Globus pallidus (tissue), 1 donor: ENCODE results near the gene KRTAP4-11.
"Not testable (repeated sequence)": the region's sequence is repeated elsewhere in the genome, so short reads cannot be mapped to it uniquely, and the experiment has no call there.

Experiments
- DNase-seq: peaks from one replicate; pipeline ENCODE4 v3.0.0-alpha.2; 2015; ENCODE audit warnings: low spot score

The KRTAP4-11 gene

GRCh38 chr17:41117846-41118386, at the start of gene KRTAP4-11:
TSS of gene KRTAP4-11 (minus strand) at chr17:41118373. CDS start at chr17:41118315, 58 bp downstream.
- not testable (repeated sequence) for DNase-seq

- DNase-seq: no peak
Observed at GRCh38 chr17:41167561-41167960, 49.4 kb upstream of the KRTAP4-11 start.

- no peak for DNase-seq
Observed at GRCh38 chr17:41163828-41164227, 45.7 kb upstream of the KRTAP4-11 start.

GRCh38 chr17:41160648-41161047, 42.5 kb upstream of the KRTAP4-11 start, which contains the start of gene KRTAP4-4:
TSS of gene KRTAP4-4 (minus strand) at chr17:41160748. CDS start at chr17:41160691, 57 bp downstream.
- no peak for DNase-seq

- DNase-seq: not testable (repeated sequence)
Observed at GRCh38 chr17:41160190-41160589, 42.0 kb upstream of the KRTAP4-11 start.

- peak; percentile 50 for DNase-seq
Observed at GRCh38 chr17:41153856-41154255, 35.7 kb upstream of the KRTAP4-11 start.

- DNase-seq: no peak
Observed at GRCh38 chr17:41151525-41151924, 33.4 kb upstream of the KRTAP4-11 start.

- no peak for DNase-seq
Observed at GRCh38 chr17:41150026-41150425, 31.9 kb upstream of the KRTAP4-11 start.

GRCh38 chr17:41149652-41149985, 31.4 kb upstream of the KRTAP4-11 start, which contains the start of gene KRTAP4-5:
TSS of gene KRTAP4-5 (minus strand) at chr17:41149825. CDS start at chr17:41149767, 58 bp downstream.
- no peak for DNase-seq

- DNase-seq: not testable (repeated sequence)
Observed at GRCh38 chr17:41148971-41149651, 30.9 kb upstream of the KRTAP4-11 start.

GRCh38 chr17:41147531-41148204, 29.5 kb upstream of the KRTAP4-11 start:
- no peak for DNase-seq

GRCh38 chr17:41145261-41145660, 27.1 kb upstream of the KRTAP4-11 start:
- no peak for DNase-seq

GRCh38 chr17:41144846-41145245, 26.7 kb upstream of the KRTAP4-11 start:
- no peak for DNase-seq

GRCh38 chr17:41141361-41141760, 23.2 kb upstream of the KRTAP4-11 start:
- no peak for DNase-seq

- no peak for DNase-seq
Observed at GRCh38 chr17:41140360-41141131, 22.4 kb upstream of the KRTAP4-11 start, which contains the start of gene KRTAP4-6. TSS of gene KRTAP4-6 (minus strand) at chr17:41140544. CDS start at chr17:41140487, 57 bp downstream.

GRCh38 chr17:41139865-41140264, 21.7 kb upstream of the KRTAP4-11 start:
- DNase-seq: not testable (repeated sequence)

- no peak for DNase-seq
Observed at GRCh38 chr17:41133880-41134735, 15.9 kb upstream of the KRTAP4-11 start.

- no peak for DNase-seq
Observed at GRCh38 chr17:41131979-41132378, 13.8 kb upstream of the KRTAP4-11 start.

- no peak for DNase-seq
Observed at GRCh38 chr17:41127371-41127770, 9.2 kb upstream of the KRTAP4-11 start.

- no peak for DNase-seq
Observed at GRCh38 chr17:41126412-41126811, 8.2 kb upstream of the KRTAP4-11 start.

- no peak for DNase-seq
Observed at GRCh38 chr17:41125064-41125463, 6.9 kb upstream of the KRTAP4-11 start.
